Measurements from ENCODE around the gene SMPX. TPM values are rescaled to one million over a fixed set of nuclear protein-coding genes. Genes with fewer than 3 reads are reported as not detected.

Gene SMPX
- total and polyA plus RNA-seq, 2 experiments from 2014 or later: not detected

DNA sequence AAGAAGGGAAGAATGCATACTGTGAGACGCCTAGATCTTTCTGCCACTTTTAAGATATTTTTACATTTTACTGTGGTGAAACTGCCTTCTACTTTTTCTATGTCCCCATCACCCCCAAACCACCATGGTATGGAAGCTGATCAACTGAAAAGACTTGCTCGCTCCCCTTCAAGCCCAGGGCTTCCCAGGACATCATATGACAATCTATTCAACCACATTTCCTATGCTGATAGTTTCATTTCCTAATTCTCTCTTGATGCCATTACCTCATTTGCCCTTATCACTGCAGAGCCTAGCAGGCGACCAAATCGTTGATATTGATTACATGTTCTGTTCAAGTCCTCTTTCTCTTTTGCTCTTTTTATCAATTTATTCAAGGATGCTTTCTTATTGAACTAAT lies 59.6 kb downstream of the SMPX start:
- no peak overlapping the region for H2AFZ ChIP-seq
- TF ChIP-seq NANOG (IDR thresholded peaks at IDR 0.05; ENCODE audit: borderline replicate concordance) (no peak), POLR2AphosphoS5 (IDR thresholded peaks at IDR 0.05; ENCODE audit: low read depth) (no peak), ZNF331 (CRISPR knock-in tag; IDR thresholded peaks at IDR 0.05; ENCODE audit: low read depth) (no peak), CREB1 (CRISPR knock-in tag; IDR thresholded peaks at IDR 0.05; ENCODE audit: low read depth) (no peak), EZH2phosphoT487 (IDR thresholded peaks at IDR 0.05; ENCODE audit: unreplicated experiment) (no peak), ZNF462 (CRISPR knock-in tag; IDR thresholded peaks at IDR 0.05) (no peak), ZNF114 (CRISPR knock-in tag; IDR thresholded peaks at IDR 0.05) (no peak), JUNB (IDR thresholded peaks at IDR 0.05; ENCODE audit: unreplicated experiment) (no peak), STAT1 (IDR thresholded peaks at IDR 0.05; ENCODE audit: unreplicated experiment) (no peak), EZH2 (IDR thresholded peaks at IDR 0.05; ENCODE audit: low read depth, unreplicated experiment) (no peak)
- TF ChIP-seq, protein P1, sequence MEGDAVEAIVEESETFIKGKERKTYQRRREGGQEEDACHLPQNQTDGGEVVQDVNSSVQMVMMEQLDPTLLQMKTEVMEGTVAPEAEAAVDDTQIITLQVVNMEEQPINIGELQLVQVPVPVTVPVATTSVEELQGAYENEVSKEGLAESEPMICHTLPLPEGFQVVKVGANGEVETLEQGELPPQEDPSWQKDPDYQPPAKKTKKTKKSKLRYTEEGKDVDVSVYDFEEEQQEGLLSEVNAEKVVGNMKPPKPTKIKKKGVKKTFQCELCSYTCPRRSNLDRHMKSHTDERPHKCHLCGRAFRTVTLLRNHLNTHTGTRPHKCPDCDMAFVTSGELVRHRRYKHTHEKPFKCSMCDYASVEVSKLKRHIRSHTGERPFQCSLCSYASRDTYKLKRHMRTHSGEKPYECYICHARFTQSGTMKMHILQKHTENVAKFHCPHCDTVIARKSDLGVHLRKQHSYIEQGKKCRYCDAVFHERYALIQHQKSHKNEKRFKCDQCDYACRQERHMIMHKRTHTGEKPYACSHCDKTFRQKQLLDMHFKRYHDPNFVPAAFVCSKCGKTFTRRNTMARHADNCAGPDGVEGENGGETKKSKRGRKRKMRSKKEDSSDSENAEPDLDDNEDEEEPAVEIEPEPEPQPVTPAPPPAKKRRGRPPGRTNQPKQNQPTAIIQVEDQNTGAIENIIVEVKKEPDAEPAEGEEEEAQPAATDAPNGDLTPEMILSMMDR (conservative IDR thresholded peaks at IDR 0.05; ENCODE audit: low read depth in 2 of 2): no peak
- TF ChIP-seq, protein P2, sequence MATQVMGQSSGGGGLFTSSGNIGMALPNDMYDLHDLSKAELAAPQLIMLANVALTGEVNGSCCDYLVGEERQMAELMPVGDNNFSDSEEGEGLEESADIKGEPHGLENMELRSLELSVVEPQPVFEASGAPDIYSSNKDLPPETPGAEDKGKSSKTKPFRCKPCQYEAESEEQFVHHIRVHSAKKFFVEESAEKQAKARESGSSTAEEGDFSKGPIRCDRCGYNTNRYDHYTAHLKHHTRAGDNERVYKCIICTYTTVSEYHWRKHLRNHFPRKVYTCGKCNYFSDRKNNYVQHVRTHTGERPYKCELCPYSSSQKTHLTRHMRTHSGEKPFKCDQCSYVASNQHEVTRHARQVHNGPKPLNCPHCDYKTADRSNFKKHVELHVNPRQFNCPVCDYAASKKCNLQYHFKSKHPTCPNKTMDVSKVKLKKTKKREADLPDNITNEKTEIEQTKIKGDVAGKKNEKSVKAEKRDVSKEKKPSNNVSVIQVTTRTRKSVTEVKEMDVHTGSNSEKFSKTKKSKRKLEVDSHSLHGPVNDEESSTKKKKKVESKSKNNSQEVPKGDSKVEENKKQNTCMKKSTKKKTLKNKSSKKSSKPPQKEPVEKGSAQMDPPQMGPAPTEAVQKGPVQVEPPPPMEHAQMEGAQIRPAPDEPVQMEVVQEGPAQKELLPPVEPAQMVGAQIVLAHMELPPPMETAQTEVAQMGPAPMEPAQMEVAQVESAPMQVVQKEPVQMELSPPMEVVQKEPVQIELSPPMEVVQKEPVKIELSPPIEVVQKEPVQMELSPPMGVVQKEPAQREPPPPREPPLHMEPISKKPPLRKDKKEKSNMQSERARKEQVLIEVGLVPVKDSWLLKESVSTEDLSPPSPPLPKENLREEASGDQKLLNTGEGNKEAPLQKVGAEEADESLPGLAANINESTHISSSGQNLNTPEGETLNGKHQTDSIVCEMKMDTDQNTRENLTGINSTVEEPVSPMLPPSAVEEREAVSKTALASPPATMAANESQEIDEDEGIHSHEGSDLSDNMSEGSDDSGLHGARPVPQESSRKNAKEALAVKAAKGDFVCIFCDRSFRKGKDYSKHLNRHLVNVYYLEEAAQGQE (IDR thresholded peaks at IDR 0.05; ENCODE audit: unreplicated experiment): no peak
- TF ChIP-seq, protein P3, sequence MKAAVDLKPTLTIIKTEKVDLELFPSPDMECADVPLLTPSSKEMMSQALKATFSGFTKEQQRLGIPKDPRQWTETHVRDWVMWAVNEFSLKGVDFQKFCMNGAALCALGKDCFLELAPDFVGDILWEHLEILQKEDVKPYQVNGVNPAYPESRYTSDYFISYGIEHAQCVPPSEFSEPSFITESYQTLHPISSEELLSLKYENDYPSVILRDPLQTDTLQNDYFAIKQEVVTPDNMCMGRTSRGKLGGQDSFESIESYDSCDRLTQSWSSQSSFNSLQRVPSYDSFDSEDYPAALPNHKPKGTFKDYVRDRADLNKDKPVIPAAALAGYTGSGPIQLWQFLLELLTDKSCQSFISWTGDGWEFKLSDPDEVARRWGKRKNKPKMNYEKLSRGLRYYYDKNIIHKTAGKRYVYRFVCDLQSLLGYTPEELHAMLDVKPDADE (IDR thresholded peaks at IDR 0.05): no peak
- Mint-ChIP-seq H3K4me1 (peaks cover 3% of the 10 kb centered on the region; the same call in 2 of the 3 replicates), H3K9me3 (no peaks in the 10 kb centered on the region), H3K4me3 (no peak overlapping the region), H3K27me3 (ENCODE audit: insufficient read depth, low read depth, poor library complexity) (no peaks in the 10 kb centered on the region), H3K27ac (no peak overlapping the region), H3K36me3 (ENCODE audit: low read depth) (no peaks in the 10 kb centered on the region)
- H3K27me3 ChIP-seq (ENCODE audit: insufficient read depth): no peaks in the 10 kb centered on the region
- no peak overlapping the region for H3K4me3 ChIP-seq
- H4K20me1 ChIP-seq (replicated peaks; ENCODE audit: insufficient read depth): no peaks in the 10 kb centered on the region
- no peak overlapping the region for H3K4me2 ChIP-seq
- H3F3A ChIP-seq (replicated peaks; ENCODE audit: low read depth): no peaks in the 10 kb centered on the region
- H3K9me2 ChIP-seq (ENCODE audit: insufficient read depth): no peaks in the 10 kb centered on the region
- no peaks in the 10 kb centered on the region for H3K79me2 ChIP-seq (replicated peaks; ENCODE audit: insufficient read depth)
- DNase-seq (ENCODE audit: low spot score): no peak
- ATAC-seq: no peak
- no peaks in the 10 kb centered on the region for H3K36me3 ChIP-seq (ENCODE audit: insufficient read depth)
- H3K4me1 ChIP-seq (ENCODE audit: insufficient read depth): no peaks in the 10 kb centered on the region
- H3K27ac ChIP-seq (ENCODE audit: low read depth): no peak overlapping the region
